Retinal pigment epithelial cell (primary cell): Measurements from ENCODE around the gene ATP7A.
"Not testable (repeated sequence)": the region's sequence is repeated elsewhere in the genome, so short reads cannot be mapped to it uniquely, and the experiment has no call there.

Source experiments
- DNase-seq: peaks from one replicate; pipeline ENCODE4 v3.0.0-alpha.2; 2010; ENCODE audit warnings: low read depth
- H3K4me3 ChIP-seq: 2 replicates; pipeline ENCODE4 v1.5.1; 2011; ENCODE audit warnings: mild to moderate bottlenecking, low read length, control low read depth, moderate library complexity
- CTCF ChIP-seq: conservative IDR thresholded peaks from 2 replicates; pipeline ENCODE4 v1.5.1; 2011; ENCODE audit warnings: low read depth, low read length, control low read depth, inconsistent platforms

Gene ATP7A

GRCh38 chrX:77910108-77910840, at the start of gene ATP7A:
TSS of gene ATP7A (plus strand) at chrX:77910693. CDS start at chrX:77971642, 60,949 bp downstream.
- TF ChIP-seq CTCF: peak; percentile 52
- H3K4me3 ChIP-seq: peak within 1 kb of the TSS; percentile 79
- peak; percentile 26 for DNase-seq

GRCh38 chrX:77875372-77875771, 35.1 kb upstream of the ATP7A start:
- H3K4me3 ChIP-seq: no peak overlapping the region
- DNase-seq: no peak
- no peak for TF ChIP-seq CTCF

GRCh38 chrX:77881418-77881817, 29.1 kb upstream of the ATP7A start:
- H3K4me3 ChIP-seq, DNase-seq: not testable (repeated sequence)

- no peak for TF ChIP-seq CTCF
- DNase-seq: no peak
- no peak overlapping the region for H3K4me3 ChIP-seq
Measured at GRCh38 chrX:77892887-77893286, 17.6 kb upstream of the ATP7A start.

GRCh38 chrX:77893713-77894112, 16.8 kb upstream of the ATP7A start:
- no peak for DNase-seq
- H3K4me3 ChIP-seq: no peak overlapping the region
- no peak for TF ChIP-seq CTCF

GRCh38 chrX:77894921-77895886, 15.3 kb upstream of the ATP7A start, which contains the start of gene MAGT1:
TSS of gene MAGT1 (minus strand) at chrX:77895435. CDS start at chrX:77895410, 25 bp downstream.
- peak; percentile 87 for DNase-seq
- peak within 1 kb of the TSS; percentile 89 for H3K4me3 ChIP-seq
- TF ChIP-seq CTCF: no peak

GRCh38 chrX:77899081-77899828, 11.2 kb upstream of the ATP7A start, which contains the start of gene COX7B:
TSS of gene COX7B (plus strand) at chrX:77899468. CDS start at chrX:77899554, 86 bp downstream.
- peak; percentile 89 for DNase-seq
- TF ChIP-seq CTCF: peak; percentile 45
- peak within 1 kb of the TSS; percentile 69 for H3K4me3 ChIP-seq
